ENCODE results near the gene SGSM2. TPM values are rescaled to one million over a fixed set of nuclear protein-coding genes. Genes with fewer than 3 reads are reported as not detected.

SGSM2 gene
- total and polyA plus RNA-seq, 2 donors (not counting 1 experiment from before 2014, with no cell fraction given): 139 to 181 TPM

GRCh38 chr17:2415081-2415480 lies 77.8 kb downstream of the SGSM2 start:
- Histone ChIP-seq H2AFZ (ENCODE audit: insufficient read depth, low read depth, low read length, poor library complexity, severe bottlenecking) (no peak overlapping the region), H3K4me3 (ENCODE audit: control extremely low read depth in 1 of 5, extremely low read depth in 1 of 5, insufficient read depth in 1 of 5, low read depth in 2 of 5, low read length in 4 of 5) (no peak overlapping the region), H3K79me2 (ENCODE audit: control insufficient read depth, insufficient read depth, low read length) (peaks cover 4% of the 10 kb centered on the region), H3K9ac (ENCODE audit: low read length) (no peak overlapping the region), H3K9me3 (ENCODE audit: control extremely low read depth in 1 of 3, control insufficient read depth in 2 of 3, insufficient read depth in 1 of 3, low read length in 2 of 3) (no peaks in the 10 kb centered on the region), H3K27ac (ENCODE audit: low read length in 2 of 2) (no peak overlapping the region), H3K36me3 (replicated peaks in 1 of 2; ENCODE audit: control extremely low read depth in 1 of 2, control insufficient read depth in 1 of 2, extremely low read depth in 1 of 2, insufficient read depth in 2 of 2, low read length in 1 of 2) (peaks cover 4 to 32% of the 10 kb centered on the region in 2 experiments), H3K4me1 (ENCODE audit: control insufficient read depth in 2 of 2, insufficient read depth in 2 of 2, low read length in 2 of 2) (no peaks in the 10 kb centered on the region), H3K27me3 (replicated peaks in 1 of 4; ENCODE audit: control extremely low read depth in 1 of 4, control insufficient read depth in 3 of 4, insufficient read depth in 4 of 4, low read length in 3 of 4) (no peaks in the 10 kb centered on the region), H3K4me2 (replicated peaks; ENCODE audit: low read depth, low read length, poor library complexity, severe bottlenecking) (no peak overlapping the region), H4K20me1 (ENCODE audit: control insufficient read depth, insufficient read depth, low read length, poor library complexity, severe bottlenecking) (peaks cover 11% of the 10 kb centered on the region)
- DNase-seq: no peak
- CTCF ChIA-PET: interaction anchor here (0.6 to 12.0 kb wide), 13 partner anchors 10 to 598 kb away, joined by 3 to 650 read pairs (median 11); partner anchors contain the start of genes SGSM2 and TSR1
- WGBS (ENCODE audit: insufficient coverage): 100% methylated on average over 5 of the region's 9 CpGs
- Mint-ChIP-seq H3K4me3 (no peak overlapping the region), H3K4me1 (peaks cover 1% of the 10 kb centered on the region), H3K27me3 (no peaks in the 10 kb centered on the region), H3K27ac (peak overlapping the region; percentile 10), H3K9me3 (ENCODE audit: insufficient read depth) (no peaks in the 10 kb centered on the region)
- intact Hi-C loops (cut with micrococcal nuclease): loop anchor here (5.0 kb wide), 1 partner anchor 597 kb away; no protein-coding TSS in a partner anchor
- no peak for ATAC-seq (ENCODE audit: low read depth)
- no peak for TF ChIP-seq CTCF (IDR thresholded peaks at IDR 0.05)
- no peak for TF ChIP-seq EZH2 (IDR thresholded peaks at IDR 0.05; ENCODE audit: borderline replicate concordance, insufficient read depth, low read depth, low read length, poor library complexity, severe bottlenecking)
- POLR2A ChIA-PET: interaction anchor here (1.5 kb wide), 1 partner anchor 32 kb away, joined by 12 read pairs; no protein-coding TSS in a partner anchor

GRCh38 chr17:2416010-2416734 lies 78.9 kb downstream of the SGSM2 start:
- 31% methylated on average over 14 of the region's 19 CpGs for WGBS (ENCODE audit: insufficient coverage)
- H3K4me1 ChIP-seq (ENCODE audit: control insufficient read depth in 2 of 2, insufficient read depth in 2 of 2, low read length in 2 of 2): no peaks in the 10 kb centered on the region
- H2AFZ ChIP-seq (ENCODE audit: insufficient read depth, low read depth, low read length, poor library complexity, severe bottlenecking): peak overlapping the region; percentile 28
- peak; percentile 89 for DNase-seq
- H3K79me2 ChIP-seq (ENCODE audit: control insufficient read depth, insufficient read depth, low read length): peaks cover 4% of the 10 kb centered on the region
- no peak overlapping the region for H3K27ac ChIP-seq (ENCODE audit: low read length in 2 of 2)
- H3K27me3 Mint-ChIP-seq: no peaks in the 10 kb centered on the region
- H3K27ac Mint-ChIP-seq: peak overlapping the region; percentile 46
- POLR2A ChIA-PET: interaction anchor here (0.9 to 1.5 kb wide), 3 partner anchors 10 to 80 kb away, joined by 3 to 12 read pairs (median 3); partner anchors contain the start of gene TSR1
- intact Hi-C loops (cut with micrococcal nuclease): loop anchor here (1.0 to 5.0 kb wide), 2 partner anchors 15 to 596 kb away; partner anchors contain the start of gene MNT
- H3K9ac ChIP-seq (ENCODE audit: low read length): no peak overlapping the region
- H4K20me1 ChIP-seq (ENCODE audit: control insufficient read depth, insufficient read depth, low read length, poor library complexity, severe bottlenecking): peaks cover 11% of the 10 kb centered on the region
- H3K4me1 Mint-ChIP-seq: peaks cover 1% of the 10 kb centered on the region
- H3K4me2 ChIP-seq (replicated peaks; ENCODE audit: low read depth, low read length, poor library complexity, severe bottlenecking): no peak overlapping the region
- peak; percentile 84 for ATAC-seq (ENCODE audit: low read depth)
- no peaks in the 10 kb centered on the region for H3K9me3 Mint-ChIP-seq (ENCODE audit: insufficient read depth)
- peaks cover 5 to 40% of the 10 kb centered on the region in 2 experiments for H3K36me3 ChIP-seq (replicated peaks in 1 of 2; ENCODE audit: control extremely low read depth in 1 of 2, control insufficient read depth in 1 of 2, extremely low read depth in 1 of 2, insufficient read depth in 2 of 2, low read length in 1 of 2)
- CTCF ChIA-PET: interaction anchor here (0.6 to 12.0 kb wide), 29 partner anchors 11 to 597 kb away, joined by 3 to 650 read pairs (median 4); partner anchors contain the start of genes METTL16, SGSM2, SMG6 and SRR
- no peak for TF ChIP-seq EZH2 (IDR thresholded peaks at IDR 0.05; ENCODE audit: borderline replicate concordance, insufficient read depth, low read depth, low read length, poor library complexity, severe bottlenecking)
- peak; percentile 99 for TF ChIP-seq CTCF (IDR thresholded peaks at IDR 0.05)
- H3K4me3 ChIP-seq (ENCODE audit: control extremely low read depth in 1 of 5, extremely low read depth in 1 of 5, insufficient read depth in 1 of 5, low read depth in 2 of 5, low read length in 4 of 5): no peak overlapping the region
- no peaks in the 10 kb centered on the region for H3K9me3 ChIP-seq (ENCODE audit: control extremely low read depth in 1 of 3, control insufficient read depth in 2 of 3, insufficient read depth in 1 of 3, low read length in 2 of 3)
- no peak overlapping the region for H3K4me3 Mint-ChIP-seq
- H3K27me3 ChIP-seq (replicated peaks in 1 of 4; ENCODE audit: control extremely low read depth in 1 of 4, control insufficient read depth in 3 of 4, insufficient read depth in 4 of 4, low read length in 3 of 4): no peaks in the 10 kb centered on the region
